K562 (cell line): ENCODE data around the gene SYTL2. TPM values are rescaled to one million over a fixed set of nuclear protein-coding genes. Genes with fewer than 3 reads are reported as not detected.

Experiments
- BCL6 ChIP-seq: fragments of 250-450 bp; sonication (Bioruptor Pico); IDR thresholded peaks from 2 replicates; pipeline ENCODE4 v1.4.0; 2020
- BRD9 ChIP-seq: fragments of 450-650 bp; IDR thresholded peaks from 2 replicates; pipeline ENCODE4 v1.6.1; 2018; ENCODE audit warnings: low read depth; ENCODE audit not compliant: partially characterized antibody
- CTCF ChIP-seq, 3 experiments: IDR thresholded peaks in 2 of 3; conservative IDR thresholded peaks in 1 of 3; 2 replicates each; pipeline ENCODE4 v1.5.1; 2011 to 2012; ENCODE audit warnings: low read length in 3 of 3, mild to moderate bottlenecking in 3 of 3, control low read depth in 2 of 3, improper control_type of control experiment in 1 of 3, inconsistent platforms in 1 of 3, low read depth in 1 of 3, mixed read lengths in 1 of 3, moderate library complexity in 1 of 3; ENCODE audit not compliant: insufficient read depth in 2 of 3
- DEAF1 ChIP-seq: fragments of 450-650 bp; formaldehyde crosslinking; IDR thresholded peaks from 2 replicates; pipeline ENCODE4 v1.4.0; 2020; ENCODE audit warnings: mild to moderate bottlenecking, moderate library complexity
- FOXK2 ChIP-seq, 2 experiments: fragments of 450-650 bp; IDR thresholded peaks in 1 of 2; conservative IDR thresholded peaks in 1 of 2; 2 replicates each; pipeline ENCODE4 v1.6.1; 2016; ENCODE audit warnings: low read depth in 2 of 2, mild to moderate bottlenecking in 1 of 2
- NR2F6 ChIP-seq: fragments of 450-650 bp; formaldehyde crosslinking; IDR thresholded peaks from 2 replicates; pipeline ENCODE4 v1.4.0; 2020; ENCODE audit warnings: mild to moderate bottlenecking
- PCBP1 ChIP-seq: fragments of 200-400 bp; formaldehyde crosslinking; IDR thresholded peaks from 2 replicates; pipeline ENCODE4 v1.6.1; 2018; ENCODE audit warnings: mild to moderate bottlenecking, low read depth, low read length; ENCODE audit not compliant: poor library complexity, severe bottlenecking
- SRF ChIP-seq, 2 experiments: fragments of 250-450, 450-650 bp in 1 of 2; sonication (Bioruptor Pico) in 1 of 2; sonication (generic) in 1 of 2; formaldehyde crosslinking; IDR thresholded peaks; 2 replicates each; pipeline versions ENCODE4 v1.5.0 to v1.5.1; 2020 to 2022; ENCODE audit warnings: mild to moderate bottlenecking in 1 of 2, missing genetic modification reagents in 1 of 2
- TARDBP ChIP-seq: fragments of 450-650 bp; IDR thresholded peaks from 2 replicates; pipeline ENCODE4 v1.6.1; 2016
- TFAP4 ChIP-seq: sonication (generic); formaldehyde crosslinking; IDR thresholded peaks from 2 replicates; pipeline ENCODE4 v1.8.0; 2022; ENCODE audit warnings: missing genetic modification reagents, mild to moderate bottlenecking, moderate library complexity, borderline replicate concordance
- ZBTB49 ChIP-seq: sonication (generic); formaldehyde crosslinking; IDR thresholded peaks from 2 replicates; pipeline ENCODE4 v1.8.0; 2022; ENCODE audit warnings: missing genetic modification reagents, mild to moderate bottlenecking, borderline replicate concordance
- ZHX1 ChIP-seq: fragments of 150-350 bp; conservative IDR thresholded peaks from 2 replicates; pipeline ENCODE4 v1.6.1; 2014; ENCODE audit warnings: low read length
- ZNF12 ChIP-seq: sonication (generic); formaldehyde crosslinking; IDR thresholded peaks from 2 replicates; pipeline ENCODE4 v1.4.0; 2020; ENCODE audit warnings: mild to moderate bottlenecking, missing genetic modification reagents
- ZNF217 ChIP-seq: sonication (generic); formaldehyde crosslinking; IDR thresholded peaks from 2 replicates; pipeline ENCODE4 v1.8.0; 2022; ENCODE audit warnings: mild to moderate bottlenecking, missing genetic modification reagents
- polyA plus RNA-seq, 8 experiments: library from polyadenylated mRNA; depleted of rRNA in 4 of 8; stranded (reverse) in 5 of 8; unstranded in 3 of 8; fragments of >200 nt; fragmentation: Nextera tagmentation in 2 of 8; fragmentation: Illumina TruSeq in 1 of 8; extraction: Ambion mirVana in 2 of 8; extraction: Trizol in 1 of 8; gene quantifications; 2 replicates each; pipeline versions ENCODE4 v1.2.1 to v1.2.3, GENCODE V29; 2011 to 2014; ENCODE audit warnings: inconsistent platforms in 1 of 8, missing spikeins in 1 of 8
- total RNA-seq, 7 experiments: library from RNA; depleted of rRNA in 6 of 7; stranded (reverse); fragments of >200 nt in 6 of 7; fragmentation: Illumina TruSeq in 2 of 7; extraction: Trizol in 2 of 7; gene quantifications; 2 replicates each; pipeline versions ENCODE4 v1.2.1 to v1.2.3, GENCODE V29; 2011 to 2021; ENCODE audit warnings: low replicate concordance in 1 of 7

SYTL2 gene
- total and polyA plus RNA-seq, 9 of the 15 experiments (the other 6 are each of a cell fraction or from before 2014, with no cell fraction given): 0.05 to 0.57 (median 0.35) TPM

GRCh38 chr11:85694385-85694980 is 116.5 kb downstream of the SYTL2 start (continued):
- TF ChIP-seq ZHX1 (no peak), ZBTB49 (CRISPR knock-in tag) (no peak), PCBP1 (no peak), FOXK2 (conservative IDR thresholded peaks at IDR 0.05 in 1 of 2, IDR thresholded peaks at IDR 0.05 in 1 of 2; ENCODE audit: low read depth in 2 of 2) (no peak), BCL6 (CRISPR knock-in tag) (no peak), SRF (CRISPR knock-in tag; IDR thresholded peaks at IDR 0.05) (peak in 1 of 2 experiments; percentile 26; a peak in 1 of 4 replicates), BRD9 (no peak), NR2F6 (CRISPR knock-in tag) (no peak), ZNF12 (no peak), ZNF217 (CRISPR knock-in tag) (no peak), CTCF (IDR thresholded peaks at IDR 0.05 in 2 of 3, conservative IDR thresholded peaks at IDR 0.05 in 1 of 3; ENCODE audit: insufficient read depth in 2 of 3, low read depth in 1 of 3, low read length in 3 of 3) (peak in 2 of 3 experiments; percentile 35 to 59; a peak in 2 of 6 replicates), TFAP4 (CRISPR knock-in tag) (no peak), TARDBP (no peak), DEAF1 (CRISPR knock-in tag) (peak; percentile 33; the same call in 1 of the 2 replicates)
